HEK293T (cell line): ENCODE results near the gene YKT6.

Experiments used
- CTCF ChIA-PET: fragments of 350-600 bp; formaldehyde crosslinking; extraction: SDS; loops from one replicate; lab custom pipeline; 2021; ENCODE audit warnings: antibody characterized with exemption, inconsistent platforms; lab: Yijun Ruan, JAX
- POLR2A ChIA-PET: fragments of 350-600 bp; formaldehyde crosslinking; extraction: SDS; loops from one replicate; lab custom pipeline; 2020; ENCODE audit warnings: antibody characterized with exemption, inconsistent platforms; lab: Yijun Ruan, JAX
- DNase-seq: peaks from one replicate; pipeline ENCODE4 v3.0.0; 2012; ENCODE audit warnings: mixed read lengths; ENCODE audit errors: extremely low spot score
- BHLHE40 ChIP-seq: fragments of 450-650 bp; IDR thresholded peaks from 2 replicates; pipeline ENCODE4 v1.6.1; 2016; ENCODE audit warnings: mild to moderate bottlenecking, moderate library complexity, borderline replicate concordance
- CTBP1 ChIP-seq: fragments of 450-650 bp; IDR thresholded peaks from 2 replicates; pipeline ENCODE4 v1.6.1; 2016; ENCODE audit warnings: borderline replicate concordance
- ELF4 ChIP-seq: fragments of 450-650 bp; IDR thresholded peaks from 2 replicates; pipeline ENCODE4 v1.6.1; 2017; ENCODE audit warnings: antibody characterized with exemption
- FOXK2 ChIP-seq: fragments of 450-650 bp; IDR thresholded peaks from 2 replicates; pipeline ENCODE4 v1.6.1; 2016; ENCODE audit warnings: mild to moderate bottlenecking
- FOXM1 ChIP-seq: fragments of 450-650 bp; IDR thresholded peaks from 2 replicates; pipeline ENCODE4 v1.6.1; 2017; ENCODE audit warnings: mild to moderate bottlenecking, borderline replicate concordance
- HDGF ChIP-seq: fragments of 450-650 bp; IDR thresholded peaks from 2 replicates; pipeline ENCODE4 v1.6.1; 2017; ENCODE audit warnings: antibody characterized with exemption, borderline replicate concordance
- LEF1 ChIP-seq: fragments of 450-650 bp; IDR thresholded peaks from 2 replicates; pipeline ENCODE4 v1.6.1; 2017; ENCODE audit warnings: mild to moderate bottlenecking, borderline replicate concordance
- NFRKB ChIP-seq: fragments of 450-650 bp; IDR thresholded peaks from 2 replicates; pipeline ENCODE4 v1.6.1; 2016; ENCODE audit warnings: mild to moderate bottlenecking, moderate library complexity
- PKNOX1 ChIP-seq: fragments of 450-650 bp; IDR thresholded peaks from 2 replicates; pipeline ENCODE4 v1.6.1; 2016
- SP1 ChIP-seq: fragments of 450-650 bp; IDR thresholded peaks from 2 replicates; pipeline ENCODE4 v1.6.1; 2017
- SUZ12 ChIP-seq: fragments of 450-650 bp; IDR thresholded peaks from 2 replicates; pipeline ENCODE4 v1.6.1; 2016; ENCODE audit warnings: mild to moderate bottlenecking
- ZNF384 ChIP-seq: fragments of 450-650 bp; IDR thresholded peaks from 2 replicates; pipeline ENCODE4 v1.6.1; 2016

YKT6 gene

GRCh38 chr7:44258423-44258760, 57.6 kb downstream of the YKT6 start:
- CTCF ChIA-PET = interaction anchor here (0.8 kb wide), 2 partner anchors 18 to 44 kb away, joined by 3 to 4 read pairs; no protein-coding TSS in a partner anchor
- POLR2A ChIA-PET = interaction anchor here (1.0 kb wide), 1 partner anchor 72 kb away, joined by 3 read pairs; no protein-coding TSS in a partner anchor
- TF ChIP-seq HDGF = no peak
- TF ChIP-seq SP1 = no peak
- no peak for DNase-seq

- no peak for TF ChIP-seq LEF1
- ChIA-PET CTCF (no interaction called here), POLR2A (interaction anchor here (0.8 kb wide), 1 partner anchor 17 kb away, joined by 3 read pairs; no protein-coding TSS in a partner anchor)
- no peak for DNase-seq
These were observed 58.2 kb downstream of the YKT6 start for GRCh38 chr7:44258865-44259546.

- DNase-seq = no peak
- CTCF ChIA-PET = no interaction called here
- POLR2A ChIA-PET = interaction anchor here (0.8 kb wide), 1 partner anchor 17 kb away, joined by 3 read pairs; no protein-coding TSS in a partner anchor
- TF ChIP-seq CTBP1 (no peak), FOXM1 (no peak), SP1 (no peak), NFRKB (no peak), SUZ12 (no peak), ZNF384 (no peak), LEF1 (no peak), ELF4 (no peak), HDGF (no peak)
These were observed 59.0 kb downstream of the YKT6 start for GRCh38 chr7:44259547-44260457.

- ChIA-PET CTCF (interaction anchor here (0.5 to 0.9 kb wide), 2 partner anchors 13 to 617 kb away, joined by 3 to 4 read pairs; no protein-coding TSS in a partner anchor), POLR2A (no interaction called here)
- DNase-seq = no peak
- TF ChIP-seq LEF1 (no peak), SUZ12 (no peak), BHLHE40 (no peak), ZNF384 (no peak), FOXK2 (no peak)
These were observed 60.5 kb downstream of the YKT6 start for GRCh38 chr7:44261240-44261639.

GRCh38 chr7:44262031-44262430, 61.3 kb downstream of the YKT6 start:
- DNase-seq = no peak
- TF ChIP-seq FOXM1 = no peak
- no peak for TF ChIP-seq PKNOX1
- no peak for TF ChIP-seq SUZ12
- TF ChIP-seq LEF1 = no peak
- ChIA-PET CTCF (no interaction called here), POLR2A (no interaction called here)

GRCh38 chr7:44263326-44264082, 62.7 kb downstream of the YKT6 start:
- CTCF ChIA-PET = no interaction called here
- no peak for DNase-seq
- POLR2A ChIA-PET = no interaction called here
- no peak for TF ChIP-seq CTBP1
- no peak for TF ChIP-seq SUZ12
- no peak for TF ChIP-seq SP1
- no peak for TF ChIP-seq ZNF384
